ENCODE results near the gene TTC23.

DNA sequence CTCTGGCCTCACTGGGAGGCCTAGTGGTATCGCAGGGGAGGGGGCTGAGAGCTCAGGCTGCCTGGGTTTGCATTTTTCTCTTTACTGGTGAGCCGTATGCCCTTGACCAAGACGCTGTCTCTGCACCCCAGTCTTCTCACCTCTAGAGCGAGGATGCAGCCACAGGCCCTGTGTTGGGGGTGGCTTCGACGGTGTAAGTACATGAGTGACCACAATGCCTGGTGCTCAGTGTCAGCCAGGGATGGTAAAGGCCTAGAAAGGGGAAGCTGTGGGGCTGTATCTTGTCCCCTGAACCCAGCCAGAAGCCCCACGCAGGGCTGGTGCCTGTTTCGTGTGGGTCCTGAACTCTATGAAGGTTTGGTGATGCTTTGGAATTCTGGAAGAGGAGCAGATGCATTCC is 124.7 kb downstream of the TTC23 start:
- TF ChIP-seq, protein P1, sequence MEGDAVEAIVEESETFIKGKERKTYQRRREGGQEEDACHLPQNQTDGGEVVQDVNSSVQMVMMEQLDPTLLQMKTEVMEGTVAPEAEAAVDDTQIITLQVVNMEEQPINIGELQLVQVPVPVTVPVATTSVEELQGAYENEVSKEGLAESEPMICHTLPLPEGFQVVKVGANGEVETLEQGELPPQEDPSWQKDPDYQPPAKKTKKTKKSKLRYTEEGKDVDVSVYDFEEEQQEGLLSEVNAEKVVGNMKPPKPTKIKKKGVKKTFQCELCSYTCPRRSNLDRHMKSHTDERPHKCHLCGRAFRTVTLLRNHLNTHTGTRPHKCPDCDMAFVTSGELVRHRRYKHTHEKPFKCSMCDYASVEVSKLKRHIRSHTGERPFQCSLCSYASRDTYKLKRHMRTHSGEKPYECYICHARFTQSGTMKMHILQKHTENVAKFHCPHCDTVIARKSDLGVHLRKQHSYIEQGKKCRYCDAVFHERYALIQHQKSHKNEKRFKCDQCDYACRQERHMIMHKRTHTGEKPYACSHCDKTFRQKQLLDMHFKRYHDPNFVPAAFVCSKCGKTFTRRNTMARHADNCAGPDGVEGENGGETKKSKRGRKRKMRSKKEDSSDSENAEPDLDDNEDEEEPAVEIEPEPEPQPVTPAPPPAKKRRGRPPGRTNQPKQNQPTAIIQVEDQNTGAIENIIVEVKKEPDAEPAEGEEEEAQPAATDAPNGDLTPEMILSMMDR (IDR thresholded peaks at IDR 0.05): no peak
- no peak for TF ChIP-seq MAZ (IDR thresholded peaks at IDR 0.05; ENCODE audit: borderline replicate concordance, low read depth, low read length)

Data from A549 (cell line).